GM21526 (cell line): ENCODE data around the gene DDX25.
"Not testable (repeated sequence)": the region's sequence is repeated elsewhere in the genome, so short reads cannot be mapped to it uniquely, and the experiment has no call there.

Source experiments
- ATAC-seq: cut with Tn5 transposase; IDR thresholded peaks from one replicate; pipeline ENCODE4 v1.9.1; 2021; ENCODE audit warnings: moderate library complexity; ENCODE audit not compliant: unreplicated experiment, low FRiP score

The DDX25 gene

DNA sequence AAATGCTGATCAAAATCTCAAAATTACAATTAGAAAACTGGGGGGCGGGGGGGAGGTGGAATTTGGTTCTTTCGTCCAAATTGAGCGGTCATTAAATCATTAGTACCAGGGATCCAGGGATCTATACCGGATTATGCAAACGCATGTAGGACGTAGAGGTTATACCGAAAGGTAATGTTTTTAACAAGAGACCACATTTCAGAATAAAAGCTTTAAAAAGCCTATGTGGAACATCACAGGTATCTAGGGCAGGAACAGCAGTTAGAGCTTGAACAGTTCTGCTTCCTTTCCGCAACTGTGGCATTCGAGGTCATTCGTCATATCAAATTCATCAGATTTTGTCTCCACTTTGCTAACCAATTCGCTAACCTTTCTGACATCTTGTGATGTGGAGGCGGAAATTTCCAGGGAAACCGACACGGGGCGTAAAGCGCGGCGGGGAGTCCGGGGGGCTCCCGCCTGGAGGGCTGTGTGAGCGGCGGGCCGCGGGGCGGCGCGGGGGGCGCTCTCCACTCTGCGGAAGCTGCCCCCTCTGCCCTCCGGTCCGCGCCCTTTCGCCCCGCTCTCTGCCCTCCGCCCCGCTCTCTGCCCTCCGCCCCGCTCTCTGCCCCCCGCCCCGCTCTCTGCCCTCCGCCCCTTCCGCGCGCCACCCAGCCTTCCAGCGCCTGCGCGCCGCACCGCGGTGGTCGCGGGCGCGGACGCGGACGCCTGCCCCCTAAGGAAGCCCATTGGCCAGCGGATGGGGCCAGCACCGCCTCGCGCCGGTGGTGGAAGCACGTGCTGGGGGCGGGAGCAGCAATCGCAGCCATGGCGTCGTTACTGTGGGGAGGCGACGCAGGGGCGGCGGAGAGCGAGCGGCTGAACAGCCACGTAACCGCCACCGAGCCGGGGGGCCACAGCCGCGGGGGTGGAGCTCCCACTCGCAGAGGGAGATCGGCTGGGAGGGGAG, at the start of gene DDX25:
TSS of gene DDX25 (plus strand) at position 798 of the 949 bp plus-strand sequence. CDS start at position 808, 10 bp downstream.
- no peak for ATAC-seq

DNA sequence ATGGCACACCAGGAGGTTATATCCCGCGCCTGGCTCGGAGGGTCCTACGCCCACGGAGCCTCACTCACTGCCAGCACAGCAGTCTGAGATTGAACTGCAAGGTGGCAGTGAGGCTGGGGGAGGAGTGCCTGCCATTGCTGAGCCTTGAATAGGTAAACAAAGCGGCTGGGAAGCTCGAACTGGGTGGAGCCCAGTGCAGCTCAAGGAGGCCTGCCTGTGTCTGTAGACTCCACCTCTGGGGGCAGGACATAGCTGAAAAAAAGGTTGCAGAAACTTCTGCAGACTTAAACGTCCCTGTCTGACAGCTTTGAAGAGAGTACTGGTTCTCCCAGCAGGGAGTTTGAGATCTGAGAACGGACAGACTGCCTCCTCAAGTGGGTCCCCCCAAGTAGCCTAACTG, 46.6 kb upstream of the DDX25 start:
- ATAC-seq: not testable (repeated sequence)

DNA sequence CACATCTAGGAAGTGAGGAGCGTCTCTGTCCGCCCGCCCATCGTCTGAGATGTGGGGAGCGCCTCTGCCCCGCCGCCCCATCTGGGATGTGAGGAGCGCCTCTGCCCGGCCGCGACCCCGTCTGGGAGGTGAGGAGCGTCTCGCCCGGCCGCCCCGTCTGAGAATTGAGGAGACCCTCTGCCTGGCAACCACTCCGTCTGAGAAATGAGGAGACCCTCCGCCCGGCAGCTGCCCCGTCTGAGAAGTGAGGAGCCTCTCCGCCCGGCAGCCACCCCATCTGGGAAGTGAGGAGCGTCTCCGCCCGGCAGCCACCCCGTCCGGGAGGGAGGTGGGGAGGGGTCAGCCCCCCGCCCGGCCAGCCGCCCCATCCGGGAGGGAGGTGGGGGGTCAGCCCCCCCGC, 41.5 kb upstream of the DDX25 start:
- not testable (repeated sequence) for ATAC-seq

DNA sequence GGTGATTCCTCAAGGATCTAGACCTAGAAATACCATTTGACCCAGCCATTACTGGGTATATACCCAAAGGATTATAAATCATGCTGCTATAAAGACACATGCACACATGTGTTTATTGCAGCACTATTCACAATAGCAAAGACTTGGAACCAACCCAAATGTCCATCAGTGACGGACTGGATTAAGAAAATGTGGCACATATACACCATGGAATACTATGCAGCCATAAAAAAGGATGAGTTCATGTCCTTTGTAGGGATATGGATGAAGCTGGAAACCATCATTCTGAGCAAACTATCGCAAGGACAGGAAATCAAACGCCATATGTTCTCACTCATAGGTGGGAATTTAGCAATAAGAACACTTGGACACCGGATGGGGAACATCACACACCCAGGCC, 39.0 kb upstream of the DDX25 start:
- ATAC-seq: not testable (repeated sequence)

DNA sequence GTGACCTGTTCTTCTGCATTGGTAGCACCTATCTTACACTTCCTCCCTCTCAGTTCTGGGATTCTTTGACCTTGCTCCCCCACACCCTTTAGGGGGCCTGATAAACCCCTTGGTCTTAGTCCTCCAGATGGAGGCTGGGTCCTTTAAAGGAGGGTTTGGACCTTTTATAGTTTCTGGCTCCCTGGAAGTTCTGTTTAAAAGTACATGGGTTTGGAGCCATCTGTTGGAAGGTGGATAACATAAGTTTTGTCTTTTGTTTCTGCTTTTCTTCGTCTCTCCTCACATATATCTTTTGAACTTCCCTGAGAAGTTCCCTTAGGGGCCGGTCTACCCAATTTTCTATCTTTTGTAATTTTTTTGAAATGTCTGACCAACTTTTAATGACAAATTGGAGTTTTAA, 34.8 kb upstream of the DDX25 start:
- no peak for ATAC-seq

DNA sequence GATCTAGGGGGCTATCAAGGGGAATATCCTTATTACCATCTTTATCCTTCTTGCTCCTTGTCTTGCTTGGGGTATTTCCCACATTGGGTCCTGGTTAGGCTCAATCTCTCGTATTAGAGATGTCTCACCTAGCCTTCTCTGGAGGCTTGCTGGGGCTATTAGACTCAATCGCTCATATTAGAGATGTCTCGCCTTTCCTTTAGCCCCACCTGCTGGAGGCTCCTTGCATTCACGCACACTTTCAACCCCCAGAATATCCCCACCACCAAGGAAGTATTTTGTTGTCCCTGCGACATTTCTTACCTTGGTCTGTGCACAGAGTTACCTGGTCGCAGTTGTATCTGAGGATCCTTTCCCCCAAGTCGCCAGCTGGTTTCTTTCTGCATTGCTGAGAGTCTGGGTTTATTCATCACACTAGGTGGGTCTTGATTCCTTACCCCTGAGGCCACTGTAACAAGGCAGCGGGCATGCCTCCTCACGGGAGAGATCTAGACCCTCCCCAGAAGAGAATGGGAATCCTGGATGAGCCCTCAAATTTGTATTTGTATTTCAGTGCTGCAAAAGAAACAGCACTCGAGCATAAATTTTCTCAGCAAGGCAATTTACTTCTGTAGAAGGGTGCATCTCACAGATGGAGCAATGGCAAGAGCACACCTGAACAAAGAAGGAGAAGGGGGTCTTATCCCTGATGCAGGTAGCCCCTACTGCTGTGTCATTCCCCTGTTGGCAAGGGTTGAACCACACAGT, 32.7 kb upstream of the DDX25 start:
- no peak for ATAC-seq

DNA sequence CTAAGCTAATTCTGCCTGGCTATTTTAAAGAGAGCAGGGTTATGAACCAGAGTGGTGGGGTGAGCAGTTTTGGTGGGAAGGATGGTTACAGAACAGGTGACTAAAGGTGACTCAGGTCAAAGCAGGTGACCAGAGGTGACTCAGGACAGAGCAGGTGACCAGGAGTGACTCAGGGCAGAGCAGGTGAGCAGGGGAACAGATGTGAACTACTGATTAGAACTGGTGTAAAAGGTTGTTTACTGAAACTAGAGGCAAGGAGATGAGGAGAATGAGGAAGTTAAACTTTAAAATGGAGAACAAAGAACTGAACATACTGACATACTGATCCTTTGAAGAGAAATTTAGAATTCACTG, 32.2 kb upstream of the DDX25 start:
- no peak for ATAC-seq

DNA sequence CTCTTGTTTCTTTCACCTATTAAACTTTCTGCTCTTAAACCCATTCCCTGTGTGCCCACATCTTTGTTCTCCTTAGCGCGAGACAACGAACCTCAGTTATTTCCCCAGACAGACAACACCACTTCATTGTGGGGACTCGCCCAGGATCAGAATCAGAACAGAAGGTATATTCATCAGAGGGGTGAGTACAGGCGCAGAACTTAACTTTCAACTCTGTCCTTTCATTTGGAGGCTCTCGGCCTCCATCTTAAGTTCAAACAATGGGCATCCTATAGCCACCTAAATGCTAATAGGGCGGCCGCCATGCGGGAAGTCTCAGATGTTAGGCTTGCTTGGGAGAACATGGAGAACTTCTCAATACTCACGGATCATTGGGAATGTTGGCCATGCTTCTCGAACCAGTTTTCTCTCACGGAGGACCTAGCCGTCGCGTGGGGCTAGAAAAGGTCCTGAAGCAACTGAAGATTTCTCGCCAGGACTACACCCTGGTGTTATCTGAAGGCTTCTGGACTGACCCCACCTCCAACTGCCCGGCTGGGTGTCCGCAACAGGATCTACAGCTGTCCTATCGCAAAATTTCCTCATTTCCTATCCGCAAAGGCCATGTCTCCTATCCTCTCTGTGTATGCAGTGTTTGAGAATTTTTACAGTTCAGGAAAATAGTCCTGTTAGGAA, 30.3 kb upstream of the DDX25 start:
- no peak for ATAC-seq

DNA sequence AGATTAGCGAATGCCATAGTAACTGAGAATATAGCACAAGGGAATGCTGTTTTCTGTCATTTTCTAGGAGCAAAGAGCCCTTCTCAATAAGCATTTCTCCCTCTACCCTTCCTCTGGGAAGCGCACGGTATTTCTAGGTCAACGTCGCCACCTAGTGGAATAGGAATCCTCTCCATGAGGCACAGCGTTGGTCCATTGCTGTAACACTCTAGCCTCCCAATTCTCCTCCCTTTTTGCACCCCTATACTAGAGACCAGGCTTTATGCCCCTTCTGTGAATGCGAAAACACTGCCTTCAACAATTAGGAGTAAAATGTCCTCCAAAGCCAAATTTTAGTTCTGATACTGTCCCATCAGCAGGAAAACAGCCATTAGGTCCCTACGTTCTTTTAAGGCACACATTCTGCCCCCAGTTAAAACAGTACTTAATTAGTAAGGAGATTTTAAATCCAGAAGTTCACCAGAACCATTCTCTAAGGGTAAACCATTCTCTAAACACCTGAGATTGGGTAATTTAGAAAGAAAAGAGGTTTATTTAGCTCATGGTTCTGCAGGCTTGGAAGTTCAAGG, 29.7 kb upstream of the DDX25 start:
- ATAC-seq: no peak

DNA sequence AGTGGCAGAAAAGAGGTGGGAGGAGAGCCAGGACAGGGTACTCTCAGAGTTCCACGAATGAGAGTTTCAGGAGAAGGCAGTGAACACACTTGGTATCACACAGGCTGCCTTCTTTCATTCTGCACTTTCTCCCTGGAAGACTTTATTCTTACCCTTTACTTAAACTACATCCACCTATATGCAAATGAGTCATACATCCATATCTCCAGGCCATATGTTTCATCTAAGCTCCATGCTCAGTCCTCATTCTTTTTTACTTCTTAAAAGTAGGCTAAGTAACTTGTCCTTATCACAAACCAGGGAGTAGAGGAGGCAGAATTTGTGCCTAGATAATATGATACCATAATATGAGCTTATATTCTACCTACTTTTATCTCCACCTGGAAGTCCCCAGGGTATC, 23.0 kb upstream of the DDX25 start:
- ATAC-seq: no peak

DNA sequence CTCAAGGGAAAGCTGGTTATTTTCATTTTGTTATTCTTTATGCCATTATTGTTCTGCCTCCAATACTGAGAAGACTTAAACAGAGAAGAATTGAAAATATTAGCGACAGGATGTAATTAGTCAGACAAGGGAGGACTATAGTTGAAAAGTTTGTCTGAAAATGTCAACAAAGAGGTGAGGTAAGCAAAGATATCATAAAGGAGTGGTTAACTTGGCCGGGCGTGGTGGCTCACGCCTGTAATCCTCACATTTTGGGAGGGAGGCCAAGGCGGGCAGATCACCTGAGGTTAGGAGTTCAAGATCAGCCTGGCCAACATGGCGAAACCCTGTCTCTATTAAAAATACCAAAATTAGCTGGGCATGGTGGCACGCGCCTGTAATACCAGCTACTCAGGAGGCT, 20.9 kb upstream of the DDX25 start:
- no peak for ATAC-seq

DNA sequence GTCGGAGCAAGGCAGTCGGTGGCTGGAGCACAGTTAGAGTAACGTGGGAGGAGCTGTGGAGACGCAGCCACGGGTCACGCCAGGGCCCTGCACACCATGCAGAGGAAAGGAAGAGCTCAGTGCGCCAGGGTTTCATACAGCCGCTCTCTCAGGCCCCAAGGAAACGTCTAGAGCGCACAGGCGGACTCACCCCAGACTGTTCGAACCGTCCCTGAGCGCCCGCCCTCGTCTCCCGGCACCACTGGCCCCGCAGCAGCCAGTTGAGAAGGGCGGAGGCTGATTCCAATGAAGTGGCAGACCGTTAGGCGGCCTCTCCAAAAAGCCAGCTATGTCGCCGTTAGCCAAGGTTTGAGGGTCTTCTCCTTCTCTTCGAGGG, 17.3 kb upstream of the DDX25 start:
- peak; percentile 9 for ATAC-seq

DNA sequence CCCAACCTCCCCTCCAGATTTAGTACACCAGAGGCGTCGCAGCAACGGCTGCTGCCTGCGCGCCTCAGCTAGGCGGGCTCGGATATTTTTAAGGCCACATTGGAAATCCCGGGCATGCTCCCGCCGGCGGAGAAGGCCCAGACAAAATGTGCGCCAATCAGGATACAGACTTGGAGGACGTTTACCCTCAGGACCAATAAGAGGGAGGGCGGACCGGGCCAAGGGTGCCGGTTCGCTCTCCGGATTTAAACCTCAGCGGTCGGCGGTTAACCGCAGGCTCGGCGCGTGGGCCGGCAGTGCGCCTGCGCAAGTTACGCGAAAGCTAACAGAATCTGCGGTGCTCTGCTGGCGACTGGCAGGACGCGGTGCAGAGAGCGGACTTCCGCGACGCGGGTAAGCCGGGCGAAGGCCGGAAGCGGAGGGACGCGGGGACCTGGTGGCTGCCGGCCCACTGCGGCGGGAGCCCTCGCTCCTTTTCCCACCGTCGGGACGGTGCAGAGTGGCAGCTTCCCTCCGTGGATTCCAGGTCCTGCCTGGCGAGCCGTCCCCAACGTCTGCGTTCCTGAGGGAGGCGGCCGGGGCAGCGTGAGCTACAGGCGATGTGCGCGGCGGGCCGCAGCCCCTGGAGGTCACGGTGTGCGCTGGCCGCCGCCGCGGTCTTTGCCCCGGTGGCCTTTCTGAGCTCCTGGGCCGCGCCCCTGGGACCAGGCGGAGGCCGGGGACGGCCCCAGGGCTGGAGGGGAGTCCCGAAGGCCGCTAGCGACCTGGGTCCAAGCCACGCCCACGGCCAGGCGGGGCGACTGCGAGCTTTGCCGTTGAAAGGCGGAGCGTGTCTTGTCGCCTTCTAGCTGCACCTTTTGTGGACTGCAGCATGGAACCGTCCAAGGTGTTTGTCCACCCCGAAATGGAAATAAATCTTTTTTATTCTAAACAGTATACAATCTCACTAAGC, 16.7 kb upstream of the DDX25 start, which contains the start of gene HYLS1:
TSS of gene HYLS1 (plus strand) at position 296 of the 952 bp plus-strand sequence. CDS start 11,701 bp downstream, outside the sequence.
- peak; percentile 89 for ATAC-seq

DNA sequence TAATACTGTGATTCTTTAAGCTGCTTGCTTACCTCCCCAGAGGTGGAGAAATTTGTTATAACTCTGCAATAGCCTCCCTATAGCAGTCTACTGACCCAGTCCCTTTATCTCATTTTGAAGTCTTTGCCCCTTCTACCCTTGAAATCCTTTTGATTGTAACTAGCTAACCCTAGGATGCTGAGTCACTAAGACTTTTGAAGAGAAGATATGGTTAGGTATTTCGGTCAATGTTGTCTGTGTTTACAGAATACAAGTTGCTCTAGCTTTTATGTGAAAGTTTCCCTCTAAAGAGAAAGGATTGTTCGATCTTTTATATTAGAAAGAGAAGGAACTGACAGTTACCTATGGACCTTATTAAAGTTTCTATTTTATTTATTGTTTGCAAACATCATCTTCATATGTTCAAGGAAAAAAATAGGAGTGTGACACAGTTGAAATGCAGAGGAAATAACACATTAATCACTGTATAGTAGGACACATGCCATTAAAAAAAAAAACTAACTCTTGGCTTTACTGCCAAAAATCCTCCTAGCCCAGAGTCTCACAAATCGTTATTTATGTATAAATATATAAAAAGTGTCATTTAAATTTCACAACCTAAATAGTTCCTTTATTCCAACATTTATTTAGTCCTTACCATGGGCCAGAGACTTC, 13.7 kb upstream of the DDX25 start:
- no peak for ATAC-seq

DNA sequence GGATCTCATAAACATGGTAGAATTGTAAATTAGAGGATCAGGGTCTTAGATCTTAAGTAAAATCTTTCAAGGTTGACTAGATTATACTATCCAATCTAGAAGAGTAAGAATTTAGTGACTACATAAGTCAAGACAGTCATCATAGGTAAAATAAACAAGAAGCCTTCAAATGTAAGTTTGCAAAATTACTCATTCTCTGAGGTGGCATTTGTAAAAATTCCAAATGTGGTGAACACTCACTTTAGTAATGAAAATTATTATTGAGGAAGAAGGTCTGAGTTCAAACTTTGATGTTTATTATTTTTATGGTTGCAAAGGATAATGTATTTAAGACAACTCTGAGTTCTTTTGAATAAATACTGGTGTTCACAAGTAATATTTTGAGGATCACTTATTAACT, 12.2 kb upstream of the DDX25 start:
- ATAC-seq: no peak

DNA sequence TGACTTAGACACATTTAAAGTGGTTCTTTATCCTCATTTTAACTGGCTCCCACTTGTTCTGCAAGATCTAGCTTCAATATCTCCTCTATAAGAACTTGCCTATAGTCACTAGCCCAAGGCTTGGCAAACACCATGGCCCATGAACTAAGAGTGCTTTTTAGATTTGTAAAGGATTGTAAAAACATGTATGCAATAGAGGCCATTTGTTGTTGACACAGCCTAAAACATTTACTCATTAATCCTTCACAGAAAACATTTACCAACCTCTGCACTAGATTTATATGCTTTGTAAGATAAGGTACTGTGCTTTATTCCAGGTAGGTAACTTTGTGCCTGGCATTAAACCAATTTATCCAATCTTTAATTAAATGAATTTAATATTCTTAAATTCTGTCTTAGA, 11.3 kb upstream of the DDX25 start:
- no peak for ATAC-seq

DNA sequence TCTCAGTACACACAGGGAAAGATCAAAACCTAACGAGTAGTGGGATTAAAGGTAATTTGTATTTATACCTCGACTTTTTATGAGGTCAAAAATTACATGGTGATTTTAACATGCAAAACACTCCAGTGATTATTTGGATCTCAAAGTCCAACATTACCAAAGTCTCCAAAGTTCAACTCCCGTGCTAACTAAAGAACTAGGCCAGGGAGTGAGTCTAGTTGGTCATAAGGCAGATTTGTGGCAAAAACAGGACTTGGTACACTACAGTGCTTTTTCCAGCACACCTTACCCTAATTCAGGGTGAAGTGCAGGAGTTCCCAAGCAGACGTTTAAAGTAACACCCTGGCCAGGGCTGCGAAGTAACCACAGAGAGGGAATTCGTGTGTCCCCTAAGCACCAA, 2.4 kb upstream of the DDX25 start:
- ATAC-seq: no peak

DNA sequence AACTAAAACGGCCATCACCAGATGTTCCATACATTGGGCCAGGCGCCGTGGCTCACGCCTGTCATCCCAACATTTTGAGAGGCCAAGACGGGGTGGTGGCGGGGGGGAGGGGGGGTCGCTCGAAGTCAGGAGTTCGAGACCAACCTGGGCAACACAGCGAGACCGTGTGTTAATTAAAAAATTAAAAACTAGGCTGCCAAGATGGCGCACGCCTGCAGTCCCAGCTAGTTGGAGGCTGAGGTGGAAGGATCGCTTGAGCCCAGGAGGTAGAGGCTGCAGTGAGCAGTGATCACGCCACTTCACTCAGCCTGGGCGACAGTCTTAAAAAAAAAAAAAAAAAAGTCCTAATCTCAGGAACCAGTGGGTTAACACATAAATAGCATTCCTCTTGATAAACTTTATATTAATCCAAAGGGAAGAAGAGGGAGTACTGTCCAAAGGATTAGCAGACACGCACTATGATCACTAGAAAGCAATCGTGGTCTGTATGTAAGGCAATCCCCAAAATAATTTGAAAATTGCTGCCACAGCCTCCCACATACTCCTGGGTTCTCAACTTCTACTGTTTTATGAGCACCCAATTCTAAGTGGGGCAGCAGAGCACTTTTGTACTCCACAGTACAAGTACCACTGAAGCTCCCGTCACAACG, 1.9 kb upstream of the DDX25 start:
- ATAC-seq: peak; percentile 12
